Measurements from ENCODE around the gene USP2.

The USP2 gene

DNA sequence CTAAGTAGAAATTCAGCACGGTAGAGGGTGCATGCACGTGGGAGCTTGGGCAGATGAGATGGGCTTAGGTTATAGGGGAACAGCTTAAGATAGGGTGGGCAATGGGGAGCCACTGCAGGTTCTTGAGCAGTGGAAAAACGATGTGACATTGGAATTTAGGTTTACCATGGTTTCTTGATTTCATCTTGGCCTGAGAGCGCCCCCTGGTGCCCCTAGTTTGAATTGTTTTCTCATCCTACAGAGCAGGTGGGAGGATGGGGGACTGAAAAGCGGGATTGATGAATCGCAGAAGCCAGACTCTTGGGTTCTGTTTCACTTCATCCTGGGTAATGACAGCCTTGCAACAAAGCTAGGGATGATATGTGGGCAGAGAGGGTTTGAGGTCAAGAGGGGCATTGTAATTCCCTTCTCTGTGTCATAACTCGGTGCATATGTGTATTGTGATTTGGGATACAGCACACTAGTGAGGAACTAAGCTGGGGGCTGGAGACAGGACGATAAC is 57.9 kb downstream of the USP2 start:
- Histone ChIP-seq H3K4me3 (replicated peaks; ENCODE audit: low read depth, low read length) (no peak overlapping the region), H3K27me3 (replicated peaks; ENCODE audit: control insufficient read depth, insufficient read depth, low read length) (no peaks in the 10 kb centered on the region), H3K36me3 (ENCODE audit: control insufficient read depth, insufficient read depth, low read length) (no peaks in the 10 kb centered on the region)
- no peak for DNase-seq (ENCODE audit: extremely low read depth, insufficient read length)
- TF ChIP-seq, protein P1, sequence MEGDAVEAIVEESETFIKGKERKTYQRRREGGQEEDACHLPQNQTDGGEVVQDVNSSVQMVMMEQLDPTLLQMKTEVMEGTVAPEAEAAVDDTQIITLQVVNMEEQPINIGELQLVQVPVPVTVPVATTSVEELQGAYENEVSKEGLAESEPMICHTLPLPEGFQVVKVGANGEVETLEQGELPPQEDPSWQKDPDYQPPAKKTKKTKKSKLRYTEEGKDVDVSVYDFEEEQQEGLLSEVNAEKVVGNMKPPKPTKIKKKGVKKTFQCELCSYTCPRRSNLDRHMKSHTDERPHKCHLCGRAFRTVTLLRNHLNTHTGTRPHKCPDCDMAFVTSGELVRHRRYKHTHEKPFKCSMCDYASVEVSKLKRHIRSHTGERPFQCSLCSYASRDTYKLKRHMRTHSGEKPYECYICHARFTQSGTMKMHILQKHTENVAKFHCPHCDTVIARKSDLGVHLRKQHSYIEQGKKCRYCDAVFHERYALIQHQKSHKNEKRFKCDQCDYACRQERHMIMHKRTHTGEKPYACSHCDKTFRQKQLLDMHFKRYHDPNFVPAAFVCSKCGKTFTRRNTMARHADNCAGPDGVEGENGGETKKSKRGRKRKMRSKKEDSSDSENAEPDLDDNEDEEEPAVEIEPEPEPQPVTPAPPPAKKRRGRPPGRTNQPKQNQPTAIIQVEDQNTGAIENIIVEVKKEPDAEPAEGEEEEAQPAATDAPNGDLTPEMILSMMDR (IDR thresholded peaks at IDR 0.05; ENCODE audit: insufficient read depth, low read length, poor library complexity, severe bottlenecking): peak; percentile 74

DNA sequence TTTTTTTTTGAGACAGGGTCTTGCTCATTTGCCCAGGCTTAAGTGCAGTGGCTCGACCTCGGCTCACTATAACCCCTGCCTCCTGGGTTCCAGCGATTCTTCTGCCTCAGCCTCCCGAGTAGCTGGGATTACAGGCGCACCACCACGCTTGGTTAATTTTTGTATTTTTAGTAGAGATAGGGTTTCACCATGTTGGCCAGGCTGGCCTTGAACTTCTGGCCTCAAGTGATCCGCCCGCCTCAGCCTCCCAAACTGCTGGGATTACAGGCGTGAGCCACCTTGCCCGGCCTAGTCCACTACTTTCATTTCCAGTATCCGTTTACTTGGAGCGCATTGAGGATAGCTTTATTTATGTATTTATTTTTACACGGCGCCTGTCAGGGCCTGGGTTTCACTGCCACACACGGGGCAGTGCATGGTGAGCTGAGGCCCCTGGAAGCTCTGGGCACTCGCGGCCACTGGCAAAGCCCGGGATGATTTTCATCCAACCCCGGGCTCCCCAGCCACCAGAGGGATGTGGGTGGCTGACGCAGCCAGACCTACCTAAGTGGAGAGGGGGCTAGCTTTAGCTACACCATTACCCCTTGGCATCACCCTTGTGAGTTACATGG is 58.5 kb downstream of the USP2 start:
- Histone ChIP-seq H3K27me3 (replicated peaks; ENCODE audit: control insufficient read depth, insufficient read depth, low read length) (no peaks in the 10 kb centered on the region), H3K36me3 (ENCODE audit: control insufficient read depth, insufficient read depth, low read length) (no peaks in the 10 kb centered on the region), H3K4me3 (replicated peaks; ENCODE audit: low read depth, low read length) (no peak overlapping the region)
- TF ChIP-seq, protein P1 (IDR thresholded peaks at IDR 0.05; ENCODE audit: insufficient read depth, low read length, poor library complexity, severe bottlenecking): no peak
- DNase-seq (ENCODE audit: extremely low read depth, insufficient read length): no peak

DNA sequence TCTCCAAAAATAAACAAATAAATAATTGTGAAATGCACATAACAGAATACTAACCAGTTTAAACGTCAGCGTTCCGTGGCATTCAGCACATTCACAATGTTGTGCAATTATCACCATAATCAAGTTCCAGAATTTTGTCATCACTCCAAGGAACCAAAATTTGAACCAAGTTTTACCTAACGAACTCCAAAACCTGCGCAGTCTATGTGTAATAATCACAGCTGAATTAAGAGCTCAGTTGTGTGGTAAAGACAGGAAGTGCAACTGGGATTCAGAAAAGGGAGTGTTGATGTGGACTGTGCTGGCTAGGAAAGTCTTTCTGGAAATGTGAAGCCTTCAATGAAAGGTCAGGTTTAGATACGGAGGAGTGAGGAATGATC is 59.1 kb downstream of the USP2 start:
- peak overlapping the region; percentile 66; the same call in 1 of the 2 replicates for H3K4me3 ChIP-seq (replicated peaks; ENCODE audit: low read depth, low read length)
- DNase-seq (ENCODE audit: extremely low read depth, insufficient read length): no peak
- H3K27me3 ChIP-seq (replicated peaks; ENCODE audit: control insufficient read depth, insufficient read depth, low read length): no peaks in the 10 kb centered on the region
- TF ChIP-seq, protein P1 (IDR thresholded peaks at IDR 0.05; ENCODE audit: insufficient read depth, low read length, poor library complexity, severe bottlenecking): no peak
- no peaks in the 10 kb centered on the region for H3K36me3 ChIP-seq (ENCODE audit: control insufficient read depth, insufficient read depth, low read length)

DNA sequence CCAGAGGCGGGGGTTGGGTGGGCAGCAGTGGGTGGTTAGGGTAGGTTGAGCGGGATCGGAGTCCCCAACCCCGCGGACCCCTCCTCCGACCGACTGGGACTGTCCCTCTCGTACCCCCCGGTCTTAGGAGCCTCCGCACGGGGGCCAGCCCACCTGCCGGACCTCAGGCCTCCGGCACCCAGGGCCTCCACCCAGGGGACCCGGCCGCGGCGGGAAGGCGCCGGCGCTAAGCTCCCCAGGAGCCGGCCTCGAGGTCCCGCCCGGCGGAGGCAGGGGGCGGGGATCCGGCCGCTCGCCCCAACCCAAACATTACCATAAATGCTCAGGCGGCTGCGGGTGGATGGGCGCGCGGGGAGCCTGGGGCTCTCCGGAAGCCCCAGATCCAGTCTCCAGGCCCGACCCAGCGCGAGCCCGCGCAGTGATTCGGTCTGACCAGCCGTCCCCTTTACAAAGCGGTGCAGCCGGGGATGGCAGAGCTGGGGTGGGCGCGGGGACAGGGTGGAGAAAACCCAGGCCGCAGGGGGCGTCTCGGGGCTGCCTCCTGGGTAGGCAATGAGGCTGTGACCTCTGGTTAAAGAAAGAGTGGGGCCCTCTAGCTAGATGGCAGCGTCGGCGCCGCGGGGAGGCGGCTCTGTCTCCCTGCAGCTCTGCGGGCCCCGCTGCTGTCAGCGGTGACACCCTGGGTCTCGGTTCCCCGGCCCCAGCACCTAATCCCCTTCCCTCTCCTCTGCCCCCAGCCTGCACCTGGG is 60.5 kb downstream of the USP2 start:
- Histone ChIP-seq H3K27me3 (replicated peaks; ENCODE audit: control insufficient read depth, insufficient read depth, low read length) (no peaks in the 10 kb centered on the region), H3K36me3 (ENCODE audit: control insufficient read depth, insufficient read depth, low read length) (no peaks in the 10 kb centered on the region), H3K4me3 (replicated peaks; ENCODE audit: low read depth, low read length) (peak overlapping the region; percentile 66)
- peak; percentile 90 for DNase-seq (ENCODE audit: extremely low read depth, insufficient read length)
- TF ChIP-seq, protein P1 (IDR thresholded peaks at IDR 0.05; ENCODE audit: insufficient read depth, low read length, poor library complexity, severe bottlenecking): peak; percentile 19

DNA sequence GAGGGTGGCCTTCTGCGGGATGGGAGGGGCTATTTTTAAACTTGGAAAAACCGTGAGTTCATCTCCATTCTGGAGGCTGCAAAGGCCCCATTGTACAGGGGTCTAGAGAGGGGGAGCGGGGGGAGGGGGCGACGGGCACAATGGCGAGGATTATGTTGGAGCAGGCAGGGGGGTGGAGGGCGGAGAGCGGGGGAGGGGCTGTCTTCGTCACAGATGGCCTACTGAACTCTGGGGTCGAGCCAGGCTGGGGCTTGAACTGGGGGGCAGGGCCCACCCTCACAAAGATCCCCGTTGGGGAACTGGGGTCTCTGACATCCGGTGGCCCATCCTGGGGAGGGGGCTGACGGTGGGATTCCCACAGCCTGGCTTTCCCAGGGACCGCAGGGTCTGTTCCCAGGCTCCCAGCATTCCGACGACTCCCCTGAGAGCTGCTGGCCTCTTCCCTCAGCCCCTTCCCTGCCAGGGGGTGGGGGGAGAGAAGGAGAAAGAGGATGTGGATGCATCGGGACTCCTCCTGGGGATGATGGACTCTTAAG is 61.2 kb downstream of the USP2 start:
- peak overlapping the region; percentile 66 for H3K4me3 ChIP-seq (replicated peaks; ENCODE audit: low read depth, low read length)
- no peaks in the 10 kb centered on the region for H3K27me3 ChIP-seq (replicated peaks; ENCODE audit: control insufficient read depth, insufficient read depth, low read length)
- no peaks in the 10 kb centered on the region for H3K36me3 ChIP-seq (ENCODE audit: control insufficient read depth, insufficient read depth, low read length)
- no peak for DNase-seq (ENCODE audit: extremely low read depth, insufficient read length)
- TF ChIP-seq, protein P1 (IDR thresholded peaks at IDR 0.05; ENCODE audit: insufficient read depth, low read length, poor library complexity, severe bottlenecking): no peak

All from GM06990 (cell line).